Activated CD8-positive, alpha-beta memory T cell treated with anti-CD3 and anti-CD28 coated beads, Interleukin-2, amount 50 U/mL, for 24 hours (primary cell): Measurements from ENCODE around the gene CHST3.

Experiments used
- DNase-seq: peaks from one replicate; pipeline ENCODE4 v3.0.0-alpha.2; 2020; ENCODE audit errors: extremely low read depth

CHST3 gene

GRCh38 chr10:72010234-72010973 is 46.2 kb downstream of the CHST3 start:
- no peak for DNase-seq

DNA sequence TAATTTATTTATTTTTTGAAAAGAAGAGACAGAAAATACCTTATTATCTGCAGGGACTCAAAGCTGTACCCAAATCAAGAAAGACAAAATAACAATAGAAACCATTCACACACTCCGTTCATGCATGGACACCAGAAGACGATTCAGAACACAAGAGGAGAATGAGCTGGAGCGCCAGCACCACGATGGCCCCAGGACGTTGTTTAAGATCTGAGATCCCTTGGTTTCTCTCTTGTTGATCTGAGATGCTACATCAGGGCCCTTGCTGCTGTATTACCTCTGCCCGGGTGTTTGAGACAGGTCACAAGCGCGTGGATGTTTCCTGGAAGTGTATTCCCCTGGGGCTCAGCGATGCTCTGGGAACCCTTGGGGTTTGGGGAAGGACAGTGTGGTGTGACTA is 46.8 kb downstream of the CHST3 start:
- DNase-seq: no peak

DNA sequence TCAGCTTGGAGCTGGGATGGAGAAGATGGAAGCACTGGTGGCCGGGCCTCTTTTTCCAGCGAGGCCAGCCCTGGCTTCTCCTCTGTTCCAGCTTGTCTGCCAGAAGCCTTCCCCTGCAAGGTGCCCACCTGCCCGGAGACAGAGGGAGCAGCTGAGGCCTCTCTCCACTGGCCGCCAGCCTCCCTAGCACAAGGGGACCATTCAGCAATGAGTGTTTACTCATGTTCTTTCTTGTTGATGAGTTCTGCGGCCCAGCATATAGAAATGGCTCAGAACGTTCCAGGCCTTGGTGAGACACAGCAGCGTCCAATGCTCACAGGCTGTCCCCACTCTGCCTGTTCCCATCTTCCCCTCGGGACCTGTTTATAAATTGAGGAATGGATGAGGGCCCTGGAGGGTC is 47.3 kb downstream of the CHST3 start:
- no peak for DNase-seq

GRCh38 chr10:72011976-72012512 is 47.8 kb downstream of the CHST3 start:
- DNase-seq: no peak

- no peak for DNase-seq
Observed at GRCh38 chr10:72012796-72013195, 48.6 kb downstream of the CHST3 start.

- no peak for DNase-seq
Observed at GRCh38 chr10:72013202-72013945, 49.2 kb downstream of the CHST3 start.

DNA sequence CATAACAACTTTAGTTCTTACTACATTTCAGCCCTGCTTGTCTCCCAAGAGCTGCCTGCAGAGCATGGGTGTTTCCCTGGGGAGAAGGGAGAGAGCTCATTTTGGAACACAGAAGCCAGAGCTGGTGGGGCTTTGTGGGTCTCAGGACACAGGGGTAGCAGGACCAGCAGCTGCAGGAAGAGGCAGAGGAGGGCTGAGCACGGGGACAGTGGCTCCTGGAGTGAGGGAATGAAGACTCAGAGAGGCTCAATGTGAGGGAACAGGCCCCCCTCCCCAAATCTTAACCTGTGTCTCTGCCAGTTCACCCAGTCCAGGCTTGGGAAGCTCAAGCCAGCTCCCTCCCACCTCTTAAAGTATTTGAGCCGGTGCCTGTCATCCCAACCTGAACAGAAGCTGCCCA is 50.0 kb downstream of the CHST3 start:
- DNase-seq: no peak

DNA sequence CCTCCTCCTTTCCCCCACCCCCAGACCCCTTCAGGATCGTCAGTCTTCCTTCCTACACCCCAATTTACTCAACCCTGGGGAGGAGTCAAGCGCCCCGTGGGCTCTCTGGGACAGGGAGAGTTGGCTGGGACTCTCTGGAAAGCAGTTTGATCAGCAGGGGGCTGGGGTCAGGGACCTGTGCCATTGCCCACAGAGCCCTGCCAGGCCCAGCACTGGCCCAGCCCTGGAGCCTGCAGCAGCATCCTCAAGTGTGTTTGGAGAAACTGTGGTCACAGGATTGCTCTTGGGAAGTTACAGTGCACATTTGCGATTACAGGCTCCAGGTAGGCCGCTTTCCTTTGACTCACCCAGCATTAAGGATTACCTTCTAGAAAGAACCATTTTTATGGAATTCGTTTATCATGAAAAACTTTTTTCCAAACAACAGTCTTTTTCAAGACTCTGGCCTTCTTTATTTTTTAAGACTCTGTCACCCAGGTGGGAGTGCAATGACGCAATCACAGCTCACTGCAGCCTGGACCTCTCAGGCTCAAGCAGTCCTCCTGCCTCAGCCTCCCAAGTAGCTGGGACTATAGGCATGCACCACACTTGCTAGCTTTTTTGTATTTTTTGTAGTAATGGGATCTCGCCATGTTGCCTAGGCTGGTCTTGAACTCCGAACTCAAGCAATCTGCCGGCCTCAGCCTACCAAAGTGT is 50.7 kb downstream of the CHST3 start:
- no peak for DNase-seq

DNA sequence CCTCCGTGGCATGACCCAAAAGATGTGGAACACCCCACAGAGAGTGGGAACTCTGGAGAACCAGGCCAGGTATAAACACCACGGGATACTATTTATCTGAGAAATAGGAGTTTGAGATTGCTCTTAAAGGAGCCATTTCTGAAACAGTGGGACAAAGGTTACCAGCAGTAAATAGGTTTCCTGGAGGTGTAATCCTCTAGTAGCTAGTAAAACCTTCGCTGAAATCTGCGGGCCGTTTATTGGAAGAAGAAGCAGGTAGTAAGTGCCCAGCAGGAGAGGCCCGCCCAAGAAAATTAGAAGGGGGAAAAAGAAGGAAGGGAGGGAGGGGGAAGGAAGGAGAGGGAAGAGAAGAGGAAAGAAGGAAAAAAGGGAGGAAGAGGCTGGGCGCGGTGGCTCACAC is 51.6 kb downstream of the CHST3 start:
- DNase-seq: no peak

- no peak for DNase-seq
Observed at GRCh38 chr10:72016608-72017300, 52.6 kb downstream of the CHST3 start.

DNA sequence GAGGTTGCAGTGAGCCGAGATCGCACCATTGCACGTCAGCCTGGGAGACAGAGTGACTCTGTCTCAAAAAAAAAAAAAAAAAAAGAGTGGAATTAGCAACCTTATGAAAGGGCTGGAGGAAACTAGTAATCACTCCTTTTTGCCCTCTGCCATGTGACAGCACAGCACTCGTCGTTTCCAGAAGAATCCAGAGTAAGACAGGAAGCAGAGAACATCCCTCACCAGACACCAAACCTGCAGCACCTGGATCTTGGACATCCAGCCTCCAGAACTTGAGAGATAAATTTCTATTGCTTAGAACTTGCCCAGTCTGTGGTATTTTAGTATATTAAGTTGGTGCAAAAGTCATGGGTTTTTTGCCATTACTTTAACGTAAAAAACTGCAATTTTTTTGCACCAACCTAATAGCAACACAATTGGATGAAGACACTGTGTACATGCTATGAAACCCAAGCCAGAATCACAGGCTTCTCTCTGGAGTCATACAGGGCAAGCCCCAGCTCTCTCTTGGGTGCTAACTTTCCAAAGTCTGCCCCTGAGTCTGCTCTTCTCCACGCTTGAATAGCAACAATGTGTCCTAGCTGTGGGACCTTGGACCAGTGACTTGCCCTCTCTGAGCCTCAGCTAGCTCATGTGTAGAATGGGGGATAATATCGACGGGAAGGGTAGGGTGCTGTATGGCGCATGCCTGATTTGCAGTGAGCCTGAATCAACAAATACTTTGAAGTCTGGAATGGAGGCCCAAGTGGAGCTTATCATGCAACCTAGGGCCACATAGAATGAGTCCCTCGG is 55.1 kb downstream of the CHST3 start:
- DNase-seq: no peak

- DNase-seq: no peak
Observed at GRCh38 chr10:72020914-72021809, 57.0 kb downstream of the CHST3 start.

GRCh38 chr10:72022228-72022627 is 58.0 kb downstream of the CHST3 start:
- no peak for DNase-seq

- DNase-seq: no peak
Observed at GRCh38 chr10:72024596-72024995, 60.4 kb downstream of the CHST3 start.

- no peak for DNase-seq
Observed at GRCh38 chr10:72025400-72025799, 61.2 kb downstream of the CHST3 start.

DNA sequence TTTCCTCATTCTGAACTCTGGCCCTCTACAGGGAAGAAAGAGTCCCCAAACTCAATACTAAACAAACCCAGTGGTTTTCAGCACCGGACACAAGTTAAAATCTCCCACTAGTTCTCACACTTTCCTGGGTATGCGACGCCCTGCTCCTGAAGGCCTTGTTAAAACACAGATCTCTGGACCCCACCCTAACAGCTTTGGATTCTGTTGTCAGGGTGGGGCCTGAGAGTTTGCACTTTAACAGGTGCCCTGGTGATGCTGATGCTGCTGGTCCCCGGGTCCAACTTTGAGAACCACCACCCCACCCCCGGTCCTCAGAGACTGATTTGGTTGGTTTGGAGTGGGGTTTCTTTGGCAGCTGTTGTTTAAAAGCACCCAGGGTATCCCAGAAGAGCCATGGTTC is 61.6 kb downstream of the CHST3 start:
- no peak for DNase-seq

DNA sequence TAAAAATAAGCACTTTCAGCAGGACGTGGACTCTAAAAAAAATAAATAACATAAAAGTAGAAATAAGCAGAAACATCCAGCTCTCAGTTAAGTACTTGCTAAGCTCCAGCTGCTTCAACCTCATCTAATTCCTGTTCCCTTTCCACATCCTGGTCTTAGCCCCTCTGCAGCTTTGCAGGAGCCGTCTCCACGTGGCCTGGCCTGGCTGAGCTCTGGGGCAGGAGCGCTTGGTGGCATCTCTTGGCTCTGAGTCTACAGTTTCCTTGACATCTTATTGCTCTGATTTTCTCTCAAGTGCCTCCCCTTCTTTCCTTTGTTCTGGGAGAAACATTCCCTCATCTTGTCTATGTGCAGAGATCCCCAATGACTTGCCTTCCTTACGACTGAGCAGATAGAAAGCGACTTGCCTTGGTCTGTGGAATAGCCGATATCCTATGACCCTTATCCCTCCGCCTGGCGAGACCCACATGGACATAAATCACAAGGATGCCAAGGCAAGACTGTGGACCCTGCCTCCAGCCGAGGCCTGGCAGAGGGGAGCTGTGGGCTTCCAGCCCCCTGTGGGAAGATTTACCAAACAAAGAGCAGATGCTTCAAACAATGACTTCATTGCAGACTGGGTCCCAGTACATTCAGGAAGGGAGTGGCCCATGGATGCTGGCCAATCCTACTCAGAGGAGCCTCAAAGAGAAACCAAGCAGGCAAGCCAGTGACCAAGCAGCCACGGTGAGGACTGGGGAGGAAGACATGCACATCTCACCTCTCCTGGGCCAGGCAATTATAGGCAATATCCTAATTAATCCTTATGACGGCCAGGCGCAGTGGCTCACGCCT is 62.3 kb downstream of the CHST3 start:
- no peak for DNase-seq

GRCh38 chr10:72027498-72027897 is 63.3 kb downstream of the CHST3 start:
- DNase-seq: no peak

DNA sequence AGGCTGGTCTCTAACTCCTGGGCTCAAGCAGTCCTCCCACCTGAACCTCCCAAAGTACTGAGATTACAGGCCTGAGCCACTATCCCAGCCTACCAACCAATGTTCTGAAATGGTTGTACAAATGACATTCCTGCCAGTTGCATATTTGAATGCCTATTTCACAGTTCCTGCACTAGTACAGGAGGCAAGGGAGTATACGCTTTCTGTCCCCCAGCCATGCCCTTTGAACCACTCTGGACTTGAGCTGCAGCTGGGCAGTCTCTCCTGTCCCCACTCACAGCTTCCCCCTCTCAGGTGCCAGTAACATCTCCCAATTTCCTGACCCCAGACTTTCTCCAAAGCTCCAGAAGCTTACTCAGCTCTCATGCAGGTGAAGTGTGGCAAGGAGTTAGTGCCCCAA is 65.2 kb downstream of the CHST3 start:
- DNase-seq: no peak
